Mononuclear cell (primary cell): ENCODE measurements around the gene CLBA1. TPM values are rescaled to one million over a fixed set of nuclear protein-coding genes. Genes with fewer than 3 reads are reported as not detected.

Experiments
- H3K27me3 ChIP-seq: 2 replicates; pipeline ENCODE4 v1.6.0; 2011; ENCODE audit warnings: low read length, control low read depth; ENCODE audit not compliant: insufficient read depth
- H3K4me1 ChIP-seq: 2 replicates; pipeline ENCODE4 v1.5.1; 2011; ENCODE audit warnings: mild to moderate bottlenecking, low read length, control low read depth; ENCODE audit not compliant: insufficient read depth
- H3K4me3 ChIP-seq: 2 replicates; pipeline ENCODE4 v1.5.1; 2011; ENCODE audit warnings: mild to moderate bottlenecking, low read length, moderate library complexity
- H3K9me3 ChIP-seq: 2 replicates; pipeline ENCODE4 v1.5.1; 2011; ENCODE audit warnings: low read depth, mild to moderate bottlenecking, control low read depth, low read length
- total RNA-seq: library from RNA; depleted of rRNA; stranded (reverse); fragments of >200 nt; gene quantifications from one replicate; pipeline ENCODE4 v1.2.3, GENCODE V29; 2012

CLBA1 gene
- total RNA-seq, 1 donor: 0.94 TPM

GRCh38 chr14:104955396-104955770, 30.2 kb upstream of the CLBA1 start:
- H3K27me3 ChIP-seq: no peaks in the 10 kb centered on the region
- no peak overlapping the region for H3K4me3 ChIP-seq
- H3K4me1 ChIP-seq: no peaks in the 10 kb centered on the region
- no peaks in the 10 kb centered on the region for H3K9me3 ChIP-seq

- H3K4me1 ChIP-seq: no peaks in the 10 kb centered on the region
Observed at GRCh38 chr14:104956290-104956890, 29.2 kb upstream of the CLBA1 start.

DNA sequence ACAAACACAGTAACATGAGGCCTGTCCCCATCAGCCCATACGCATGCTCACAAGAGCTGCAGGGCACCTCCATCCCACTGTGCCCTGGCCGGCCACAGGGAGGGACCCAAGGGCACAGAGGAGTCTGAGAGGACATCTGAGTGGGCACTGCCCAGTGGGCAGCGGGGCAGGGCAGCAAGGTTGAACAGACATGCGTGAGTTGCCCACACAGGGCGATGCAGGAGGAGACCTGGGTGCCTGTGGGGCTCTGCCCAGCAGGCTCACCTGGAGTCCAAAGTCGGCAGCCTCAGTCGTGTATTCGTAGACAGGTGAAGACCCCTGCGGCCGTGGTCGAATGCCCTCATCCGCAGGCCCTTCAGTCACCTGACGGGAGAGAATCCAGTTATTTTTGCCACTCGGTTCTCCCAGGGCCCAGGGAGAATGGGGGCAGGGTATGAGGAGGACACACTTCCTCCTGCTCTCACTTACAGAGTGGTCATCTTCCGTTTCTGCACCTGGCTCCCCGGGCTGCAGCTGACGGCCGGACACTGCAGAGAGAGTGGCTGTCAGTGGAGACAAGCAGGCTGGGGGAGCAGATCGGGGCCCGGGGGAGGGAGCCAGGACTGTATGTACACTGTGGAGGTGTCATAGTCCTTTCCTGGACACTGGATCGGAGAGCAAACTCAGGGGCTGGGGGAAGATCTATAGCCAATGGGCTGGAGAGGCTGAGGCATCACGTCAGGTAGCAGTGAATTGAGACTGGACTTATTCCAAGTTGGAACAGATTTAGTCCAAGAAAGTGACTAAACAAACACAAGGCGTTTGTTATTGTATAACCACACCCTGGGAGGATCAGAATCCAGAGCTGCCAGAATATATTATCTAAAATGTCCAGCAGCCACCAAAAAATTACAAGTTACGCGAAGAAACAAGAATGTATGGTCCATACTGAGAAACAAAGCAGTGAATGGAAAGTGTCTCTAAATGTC, 28.2 kb upstream of the CLBA1 start:
- Histone ChIP-seq H3K9me3 (no peaks in the 10 kb centered on the region), H3K4me3 (no peak overlapping the region), H3K4me1 (no peaks in the 10 kb centered on the region), H3K27me3 (no peaks in the 10 kb centered on the region)

More at GRCh38 chr14:104956290-104956890, 29.2 kb upstream of the CLBA1 start:
- H3K27me3 ChIP-seq: no peaks in the 10 kb centered on the region
- H3K9me3 ChIP-seq: no peaks in the 10 kb centered on the region
- no peak overlapping the region for H3K4me3 ChIP-seq

- H3K27me3 ChIP-seq: peaks cover 3% of the 10 kb centered on the region
- H3K4me3 ChIP-seq: no peak overlapping the region
- H3K4me1 ChIP-seq: peaks cover 5% of the 10 kb centered on the region
- no peaks in the 10 kb centered on the region for H3K9me3 ChIP-seq
Observed at GRCh38 chr14:104964546-104964945, 21.0 kb upstream of the CLBA1 start.

DNA sequence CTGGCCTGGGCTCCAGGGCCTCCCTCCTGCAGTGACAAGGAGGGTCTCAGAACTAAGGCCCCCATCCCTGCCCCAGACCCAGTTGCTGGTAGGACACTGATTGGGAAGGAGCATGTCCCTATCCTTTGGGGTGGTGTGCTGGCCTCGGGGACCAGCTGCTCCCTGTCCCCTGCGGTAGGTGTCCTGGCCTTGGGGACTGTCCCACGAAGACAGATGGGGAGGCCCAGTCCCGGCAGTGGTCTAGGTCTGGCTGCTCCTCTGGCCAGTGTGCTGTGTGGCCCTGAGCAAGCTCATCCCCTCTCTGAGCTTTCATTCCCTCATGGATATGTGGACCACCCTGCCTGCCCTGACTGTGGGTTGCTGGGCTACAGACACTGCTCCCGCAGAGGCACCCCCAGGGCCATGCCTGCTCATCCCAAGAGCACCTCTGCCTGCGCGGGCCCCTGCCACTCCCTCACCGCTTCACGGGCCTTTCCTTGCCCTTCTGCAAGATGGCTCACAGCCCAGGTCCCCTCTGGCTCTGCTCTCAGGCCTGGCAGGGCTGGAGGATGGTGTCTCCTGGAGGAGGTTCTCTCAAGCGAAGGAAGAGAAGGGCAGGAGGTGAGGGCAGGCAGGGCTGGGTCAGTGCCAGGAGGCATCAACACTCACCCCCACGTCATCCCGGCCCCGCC, 19.9 kb upstream of the CLBA1 start:
- Histone ChIP-seq H3K4me1 (peaks cover 5% of the 10 kb centered on the region), H3K4me3 (no peak overlapping the region), H3K27me3 (peaks cover 3% of the 10 kb centered on the region), H3K9me3 (no peaks in the 10 kb centered on the region)

- H3K4me1 ChIP-seq: peaks cover 5% of the 10 kb centered on the region
- H3K4me3 ChIP-seq: no peak overlapping the region
- no peaks in the 10 kb centered on the region for H3K9me3 ChIP-seq
- peaks cover 3% of the 10 kb centered on the region for H3K27me3 ChIP-seq
Observed at GRCh38 chr14:104966261-104966865, 19.2 kb upstream of the CLBA1 start.

- Histone ChIP-seq H3K4me3 (no peak overlapping the region), H3K4me1 (peaks cover 5% of the 10 kb centered on the region), H3K9me3 (no peaks in the 10 kb centered on the region), H3K27me3 (peaks cover 3% of the 10 kb centered on the region)
Observed at GRCh38 chr14:104966981-104967385, 18.6 kb upstream of the CLBA1 start.

GRCh38 chr14:104967386-104968152, 18.0 kb upstream of the CLBA1 start:
- H3K9me3 ChIP-seq: no peaks in the 10 kb centered on the region
- H3K4me3 ChIP-seq: no peak overlapping the region
- peaks cover 5% of the 10 kb centered on the region for H3K4me1 ChIP-seq
- peaks cover 3% of the 10 kb centered on the region for H3K27me3 ChIP-seq

- peaks cover 3% of the 10 kb centered on the region for H3K27me3 ChIP-seq
- peaks cover 5% of the 10 kb centered on the region for H3K4me1 ChIP-seq
- H3K9me3 ChIP-seq: no peaks in the 10 kb centered on the region
- H3K4me3 ChIP-seq: no peak overlapping the region
Observed at GRCh38 chr14:104968153-104968527, 17.4 kb upstream of the CLBA1 start.

DNA sequence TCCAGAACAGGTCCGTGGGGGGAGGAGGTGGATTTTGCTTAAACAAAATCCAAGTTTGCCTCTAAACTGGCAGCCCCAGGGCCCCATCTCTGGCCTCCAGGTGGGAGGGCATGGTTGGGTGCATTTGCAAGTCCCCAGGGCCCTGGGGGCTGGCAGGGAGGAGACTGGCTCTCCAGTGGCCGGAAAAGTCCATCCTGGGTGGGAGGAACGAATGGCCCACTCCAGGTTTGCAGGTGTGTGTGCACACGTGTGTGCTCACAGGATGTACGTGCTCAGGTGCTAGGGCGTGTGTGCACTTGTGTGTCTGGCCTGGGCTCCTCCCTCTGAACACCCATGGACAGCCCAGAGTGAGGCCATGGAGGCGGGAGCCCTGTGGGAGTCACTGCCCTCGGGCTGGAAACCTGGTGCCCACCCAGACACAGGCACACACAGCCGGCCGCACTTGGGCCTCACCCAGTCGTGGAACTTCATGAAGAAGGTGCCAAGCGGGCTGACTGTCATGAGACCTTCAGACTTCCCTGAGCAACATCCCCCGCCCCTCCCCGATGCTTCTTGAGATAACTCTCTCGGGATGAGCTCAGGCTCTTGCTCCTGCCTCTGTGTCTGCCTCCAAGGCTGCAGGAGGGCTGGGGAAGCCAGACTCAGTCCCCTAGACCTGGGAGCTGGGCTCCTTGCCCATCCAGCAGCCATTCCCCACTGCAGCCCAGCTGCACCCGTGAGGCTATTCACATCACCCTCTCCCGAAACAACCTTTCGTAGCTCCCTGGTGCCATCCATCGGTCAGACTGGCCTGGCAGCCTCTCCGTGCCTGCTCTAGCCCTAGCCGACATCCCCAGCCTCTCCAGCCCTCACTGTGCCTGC, 16.8 kb upstream of the CLBA1 start:
- Histone ChIP-seq H3K9me3 (no peaks in the 10 kb centered on the region), H3K27me3 (peaks cover 3% of the 10 kb centered on the region), H3K4me3 (no peak overlapping the region), H3K4me1 (peaks cover 5% of the 10 kb centered on the region)

GRCh38 chr14:104969741-104970230, 15.8 kb upstream of the CLBA1 start:
- Histone ChIP-seq H3K4me1 (peaks cover 5% of the 10 kb centered on the region), H3K4me3 (no peak overlapping the region), H3K9me3 (no peaks in the 10 kb centered on the region), H3K27me3 (peaks cover 3% of the 10 kb centered on the region)

- Histone ChIP-seq H3K4me3 (no peak overlapping the region), H3K27me3 (peaks cover 3% of the 10 kb centered on the region), H3K4me1 (peaks cover 5% of the 10 kb centered on the region), H3K9me3 (no peaks in the 10 kb centered on the region)
Observed at GRCh38 chr14:104970231-104971068, 15.1 kb upstream of the CLBA1 start.
